Fibroblast of skin of right biceps (primary cell): ENCODE data around the gene ECT2L.

Source experiments
- DNase-seq: peaks from one replicate; pipeline ENCODE4 v3.0.0-alpha.2; 2013

Gene ECT2L

DNA sequence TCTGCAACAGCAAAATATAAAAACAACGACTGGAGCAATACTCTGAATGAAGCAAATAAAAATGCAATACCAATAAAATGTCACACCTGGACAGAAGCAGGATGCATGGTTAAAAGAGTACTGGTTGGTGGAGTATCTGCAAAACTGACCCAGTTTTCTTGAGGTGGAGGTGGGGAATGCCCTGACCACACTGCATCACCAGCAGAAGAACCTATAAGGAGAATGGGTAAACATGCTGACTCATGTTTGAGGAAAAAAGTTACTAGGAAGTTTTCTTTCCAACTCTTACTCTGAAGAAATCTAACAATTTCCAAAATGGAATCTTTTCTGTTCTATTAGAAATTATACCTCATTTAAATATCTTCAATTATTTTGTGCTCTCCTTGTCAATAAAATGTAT, 148.5 kb downstream of the ECT2L start:
- peak; percentile 46 for DNase-seq

GRCh38 chr6:138945354-138945753, 149.5 kb downstream of the ECT2L start:
- no peak for DNase-seq

- DNase-seq, result no peak
These were observed 152.1 kb downstream of the ECT2L start for GRCh38 chr6:138948004-138948403.

GRCh38 chr6:138948546-138949179, 152.8 kb downstream of the ECT2L start:
- DNase-seq, result no peak

GRCh38 chr6:138953451-138953850, 157.6 kb downstream of the ECT2L start:
- peak; percentile 77 for DNase-seq
